ENCODE results near the gene KRTAP10-12.

DNA sequence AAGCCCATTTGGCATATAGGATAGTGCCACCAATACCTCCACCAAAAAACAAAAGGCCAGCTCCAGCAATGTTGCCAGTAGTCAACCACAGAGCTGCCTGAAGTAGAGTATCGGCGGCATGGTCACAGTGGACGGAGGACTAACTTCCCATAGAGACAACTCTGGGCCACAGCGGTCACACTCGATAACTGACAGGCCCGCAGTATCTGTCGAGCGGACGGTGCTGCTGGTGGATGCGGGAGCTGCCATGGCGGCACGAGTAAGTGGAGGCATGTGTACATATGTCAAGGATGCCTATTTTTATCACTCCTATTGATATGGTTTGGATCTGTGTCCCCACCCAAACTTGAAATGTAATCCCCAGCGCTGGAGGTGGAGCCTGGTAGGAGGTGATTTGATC, 19.1 kb upstream of the KRTAP10-12 start:
- no peak for TF ChIP-seq CSRNP3 (CRISPR knock-in tag; IDR thresholded peaks at IDR 0.05)
- no peak for TF ChIP-seq TCF4 (CRISPR knock-in tag; IDR thresholded peaks at IDR 0.05; ENCODE audit: borderline replicate concordance)
- no peak for TF ChIP-seq SNAI2 (CRISPR knock-in tag; IDR thresholded peaks at IDR 0.05)
- TF ChIP-seq RARB (CRISPR knock-in tag; IDR thresholded peaks at IDR 0.05): no peak
- no peak for TF ChIP-seq PPARA (CRISPR knock-in tag; IDR thresholded peaks at IDR 0.05; ENCODE audit: borderline replicate concordance)
- no peak for TF ChIP-seq CSDC2 (CRISPR knock-in tag; IDR thresholded peaks at IDR 0.05)
- no peak for TF ChIP-seq CREB5 (CRISPR knock-in tag; IDR thresholded peaks at IDR 0.05; ENCODE audit: low read depth)
- no peak for TF ChIP-seq ZFP3 (CRISPR knock-in tag; IDR thresholded peaks at IDR 0.05)
- no peak for TF ChIP-seq ARNTL (CRISPR knock-in tag; IDR thresholded peaks at IDR 0.05; ENCODE audit: borderline replicate concordance, low read depth)
- no peak for TF ChIP-seq ZFP30 (CRISPR knock-in tag; IDR thresholded peaks at IDR 0.05)

All from SK-N-SH treated with all-trans-retinoic acid at 6 μM for 48 hours (cell line).